GM21723 (cell line): ENCODE data around the gene TBC1D20.
"Not testable (repeated sequence)": the region's sequence is repeated elsewhere in the genome, so short reads cannot be mapped to it uniquely, and the experiment has no call there.

Source experiments
- ATAC-seq: cut with Tn5 transposase; IDR thresholded peaks from one replicate; pipeline ENCODE4 v1.9.1; 2021; ENCODE audit warnings: mild to moderate bottlenecking, moderate library complexity; ENCODE audit not compliant: unreplicated experiment

TBC1D20 gene

DNA sequence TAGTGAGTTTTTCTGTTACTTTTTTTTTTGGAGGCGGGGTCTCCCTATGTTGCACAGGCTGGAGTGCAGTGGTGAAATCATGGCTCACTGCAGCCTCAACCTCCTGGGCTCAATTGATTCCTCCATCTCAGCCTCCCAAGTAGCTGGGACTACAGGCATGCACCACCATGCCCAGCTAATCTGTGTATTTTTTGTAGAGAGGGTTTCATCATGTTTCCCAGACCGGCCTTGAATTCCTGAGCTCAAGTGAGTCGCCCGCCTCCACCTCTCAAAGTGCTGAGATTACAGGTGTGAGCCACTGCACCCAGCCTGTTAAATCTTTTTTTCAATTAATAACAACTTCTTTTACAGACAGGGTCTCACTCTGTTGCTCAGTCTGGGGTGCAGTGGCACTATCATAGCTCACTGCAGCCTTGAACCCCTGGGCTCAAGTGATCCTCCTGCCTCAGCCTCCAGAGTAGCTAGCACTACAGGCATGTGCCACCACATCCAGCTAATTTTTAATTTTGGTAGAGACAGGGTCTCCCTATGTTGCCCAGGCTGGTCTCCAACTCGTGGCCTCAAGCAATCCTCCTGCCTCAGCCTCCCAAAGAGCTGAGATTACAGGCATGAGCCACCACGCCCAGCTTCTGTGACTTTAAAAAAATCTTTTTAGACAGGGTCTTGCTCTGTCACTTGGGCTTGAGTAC, 14.4 kb upstream of the TBC1D20 start:
- not testable (repeated sequence) for ATAC-seq

DNA sequence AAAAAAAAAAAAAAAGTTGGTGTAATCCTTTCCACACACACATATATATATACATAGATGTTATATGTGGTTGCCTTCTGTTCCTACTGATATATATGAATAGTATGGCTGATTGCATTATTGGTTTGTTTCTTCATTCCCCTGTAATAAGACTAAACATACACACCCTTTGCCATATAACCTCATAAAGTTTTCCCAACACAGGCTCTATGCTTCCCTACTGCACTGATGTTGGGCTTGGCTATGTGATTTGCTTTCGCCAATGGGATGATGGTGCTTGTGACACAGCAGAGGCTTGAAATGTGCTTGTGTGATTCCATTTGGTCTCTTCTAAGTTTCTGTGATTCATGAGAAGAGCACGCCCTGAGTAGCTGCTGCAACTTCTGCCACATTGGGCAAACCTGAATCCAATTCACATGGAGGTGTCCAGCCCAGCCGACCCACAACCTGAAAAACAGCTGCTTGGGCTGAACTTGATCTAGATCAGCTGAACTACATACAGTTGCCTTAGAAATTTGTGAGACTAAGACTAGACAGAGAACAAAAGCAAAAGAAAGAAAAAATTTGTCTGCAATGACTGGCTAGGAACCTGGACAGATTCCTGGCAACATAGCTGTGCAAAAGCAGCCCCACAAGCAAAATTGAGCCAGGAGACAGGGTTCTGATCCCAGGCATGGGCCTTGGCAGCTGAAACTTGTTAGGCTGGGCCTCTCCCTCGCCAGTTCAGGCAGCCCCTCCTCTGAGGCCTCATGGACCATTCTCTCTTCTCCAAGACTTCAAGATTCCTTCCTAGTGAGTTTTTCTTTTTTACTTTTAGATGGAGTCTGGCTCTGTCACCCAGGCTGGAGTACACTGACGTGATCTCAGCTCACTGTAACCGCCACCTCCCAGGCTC, 13.4 kb upstream of the TBC1D20 start:
- ATAC-seq: no peak

DNA sequence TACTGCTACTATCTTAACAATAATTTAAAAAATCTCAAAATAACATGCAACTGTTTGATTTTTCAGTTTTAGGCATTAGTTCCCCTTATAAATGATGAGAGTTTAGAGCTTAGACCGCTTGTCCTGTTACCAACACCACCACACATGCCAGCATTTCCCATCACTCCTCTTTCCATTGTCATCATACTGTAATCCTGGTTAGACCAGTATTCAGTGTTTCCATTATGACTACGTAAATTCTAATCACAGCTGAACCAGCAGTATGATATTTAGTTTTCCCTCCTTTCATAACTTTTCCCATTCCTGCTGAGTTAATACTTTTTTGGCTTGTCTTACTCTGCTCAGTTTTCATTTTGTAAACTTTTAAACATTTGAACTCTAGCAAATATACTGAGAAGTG, 12.2 kb upstream of the TBC1D20 start:
- ATAC-seq: no peak

DNA sequence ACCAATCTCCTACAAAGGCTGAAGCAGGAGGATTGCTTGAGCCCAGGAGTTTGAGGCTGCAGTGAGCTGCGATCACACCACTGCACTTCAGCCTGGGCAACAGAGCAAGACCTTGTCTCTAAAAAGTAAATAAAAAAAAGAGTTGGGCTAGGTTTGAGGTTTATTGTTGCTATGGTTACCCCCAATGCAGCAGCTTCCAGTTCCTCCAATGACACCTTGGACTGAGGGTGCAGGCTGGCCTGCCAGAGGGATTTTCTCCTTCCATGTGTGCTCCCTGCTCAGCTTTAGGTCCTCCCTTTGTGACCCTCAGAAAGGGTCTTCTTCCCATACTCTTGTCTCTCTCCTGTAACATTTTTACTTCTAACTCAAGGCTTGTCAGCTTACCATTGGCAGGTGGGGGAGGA, 10.6 kb upstream of the TBC1D20 start:
- ATAC-seq: no peak

DNA sequence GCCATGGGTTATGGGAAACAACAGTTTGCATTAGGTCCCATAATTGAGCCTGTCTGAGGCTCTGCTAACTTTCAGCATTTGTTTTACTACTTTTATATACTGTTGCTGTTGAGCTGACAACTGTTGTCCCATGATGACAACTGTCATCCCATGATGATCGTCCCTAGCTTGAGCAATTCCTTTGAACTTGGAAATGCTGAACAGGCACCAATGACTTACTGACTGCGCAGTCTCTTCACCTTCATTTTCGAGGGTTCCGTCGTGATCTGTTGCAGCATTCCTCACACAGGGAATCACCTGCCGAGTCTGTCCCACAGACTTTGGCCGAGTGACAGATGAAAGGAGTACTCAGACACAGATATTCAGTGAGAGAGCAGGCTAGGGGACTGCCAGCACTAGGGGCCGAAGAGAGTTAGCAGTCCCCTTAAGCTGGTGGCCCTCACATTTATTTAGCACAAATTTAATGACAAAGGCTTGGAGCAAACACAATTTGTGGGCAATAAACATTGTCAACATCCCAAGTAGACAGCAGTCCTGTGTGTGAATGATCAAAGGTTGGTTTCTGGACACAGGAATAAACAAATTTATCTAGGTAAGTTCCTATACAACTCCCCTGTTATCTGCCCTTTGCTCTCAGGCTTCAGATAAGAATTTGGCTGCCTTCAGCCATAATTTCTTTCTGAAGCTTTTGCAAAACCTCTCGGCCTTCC, 10.0 kb upstream of the TBC1D20 start:
- no peak for ATAC-seq

DNA sequence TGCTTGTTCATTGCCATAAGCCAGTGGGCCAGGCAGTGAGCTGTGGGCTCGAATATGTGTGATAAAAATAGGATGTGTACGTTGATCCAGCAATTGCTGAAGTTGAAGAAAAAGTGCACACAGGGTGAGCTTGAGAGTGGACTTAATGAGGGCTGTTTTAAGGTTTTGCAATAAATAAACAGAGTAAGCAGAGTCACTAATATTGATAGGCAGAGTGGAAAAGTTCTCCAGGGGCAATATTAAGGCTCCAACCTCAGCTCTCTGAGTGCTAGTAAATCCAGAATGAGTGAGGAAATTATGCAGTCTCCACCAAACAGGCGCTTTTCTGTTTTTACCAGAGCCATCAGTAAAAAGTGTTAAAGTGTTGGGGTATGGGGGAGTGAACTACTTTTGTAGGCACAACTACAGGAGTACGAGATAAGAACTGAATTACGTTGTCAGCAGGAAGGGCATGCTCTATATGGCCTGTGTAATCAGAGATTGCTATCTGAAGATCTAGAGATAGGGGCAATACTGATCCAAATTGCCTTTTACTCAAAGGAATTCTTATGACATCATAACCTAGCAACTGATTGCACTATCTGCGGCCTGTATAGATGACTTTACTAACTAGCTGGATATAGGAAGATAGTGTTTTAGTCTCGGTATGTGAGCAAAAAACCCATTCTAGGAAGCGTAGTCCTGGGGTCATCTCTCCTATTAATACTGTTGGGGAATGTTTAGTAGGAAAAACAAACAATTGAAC, 7.6 kb upstream of the TBC1D20 start:
- ATAC-seq: no peak

DNA sequence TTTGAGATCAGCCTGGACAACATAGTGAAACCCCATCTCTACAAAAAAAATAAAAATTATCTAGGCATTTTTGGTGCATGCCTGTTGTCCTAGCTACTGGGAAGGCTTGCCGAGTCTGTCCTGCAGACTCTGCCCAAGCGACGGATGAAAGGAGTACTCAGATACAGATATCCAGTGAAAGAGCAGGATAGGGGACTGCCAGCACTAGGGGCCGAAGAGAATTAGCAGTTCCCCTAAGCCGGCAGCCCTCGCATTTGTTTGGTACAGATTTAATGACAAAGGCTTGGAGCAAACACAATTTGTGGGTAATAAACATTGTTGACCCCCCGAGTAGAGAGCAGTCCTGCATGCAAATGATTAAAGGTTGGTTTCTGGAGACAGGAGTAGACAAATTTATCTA, 5.4 kb upstream of the TBC1D20 start:
- no peak for ATAC-seq

DNA sequence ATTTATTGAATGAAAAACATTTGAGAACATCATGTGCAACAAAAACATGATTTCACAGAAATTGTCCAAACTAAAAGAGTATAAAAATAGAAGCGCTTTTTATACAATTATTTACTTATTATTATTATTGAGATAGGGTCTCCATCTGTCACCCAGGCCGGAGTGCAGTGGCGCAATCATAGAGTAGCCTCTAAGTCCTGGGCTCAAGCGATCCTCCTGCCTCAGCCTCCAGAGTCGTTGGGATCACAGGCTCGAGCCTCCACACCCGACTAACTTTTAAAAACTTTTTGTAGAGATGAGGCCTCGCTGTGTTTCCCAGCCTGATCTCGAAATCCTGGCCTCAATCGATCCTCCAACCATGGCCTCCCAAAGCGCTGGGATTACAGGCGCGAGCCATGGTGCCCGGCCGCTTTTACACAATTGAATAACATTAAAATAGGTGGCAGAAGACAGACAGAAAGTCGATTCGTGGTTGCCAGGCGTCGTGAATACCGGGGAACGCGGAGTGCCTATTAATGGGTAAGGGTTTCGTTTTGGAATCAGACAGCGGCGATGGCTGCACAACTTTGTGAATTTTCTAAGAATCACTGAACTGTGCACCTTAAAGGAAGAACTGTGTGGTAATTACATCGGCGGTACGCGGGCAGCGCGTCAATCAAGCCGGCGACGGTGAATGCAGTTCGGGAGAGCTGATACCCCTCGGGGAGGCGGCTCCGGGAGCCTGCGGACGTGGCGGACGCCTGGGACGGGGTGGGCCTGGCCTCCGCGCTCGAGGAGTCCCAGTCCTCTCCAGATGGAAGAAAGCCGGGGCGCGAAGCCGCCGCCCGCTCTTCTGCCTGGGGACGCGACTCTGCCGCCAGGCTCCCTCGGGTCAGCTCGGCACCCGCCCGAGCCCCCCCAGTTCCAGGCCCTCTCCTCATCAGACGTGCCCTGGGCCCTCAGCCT, 807 bp downstream of the TBC1D20 start:
- peak; percentile 40 for ATAC-seq

DNA sequence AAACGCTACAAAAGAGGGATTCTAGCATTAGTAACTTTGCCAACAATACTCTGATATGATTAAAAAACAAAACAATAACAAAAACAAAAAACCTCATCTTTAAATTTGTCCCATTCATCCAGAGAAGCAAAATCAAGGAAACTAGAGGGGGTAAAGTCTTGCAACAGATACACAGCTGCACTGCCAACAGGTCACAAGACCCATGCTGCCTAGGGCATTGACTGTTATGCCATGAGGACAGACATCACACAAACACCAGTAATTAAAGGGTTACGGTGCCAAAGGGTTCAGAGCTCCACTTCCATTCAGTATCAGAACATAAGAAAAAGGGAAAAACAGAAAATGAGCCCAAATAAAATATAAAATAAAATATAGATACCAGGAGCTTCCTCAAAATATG, 1.6 kb downstream of the TBC1D20 start:
- no peak for ATAC-seq

DNA sequence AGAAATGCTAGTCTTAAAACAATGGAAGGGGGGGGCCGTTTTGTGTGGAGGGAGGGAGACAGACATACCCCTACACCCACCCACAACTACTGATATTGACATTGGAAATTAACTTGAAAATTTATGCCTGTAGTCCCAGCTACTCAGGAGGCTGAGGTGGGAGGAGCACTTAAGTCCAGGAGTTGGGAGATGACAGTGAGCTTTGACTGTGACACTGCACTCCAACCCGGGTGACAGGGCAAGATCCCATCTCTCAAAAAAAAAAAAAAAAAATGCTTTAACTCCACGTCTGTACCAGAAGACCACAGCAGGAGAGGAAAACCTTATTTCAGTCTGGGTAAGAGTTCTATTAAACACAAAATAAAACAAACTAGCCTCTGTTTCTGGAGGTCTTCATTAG, 2.2 kb downstream of the TBC1D20 start:
- ATAC-seq: no peak

DNA sequence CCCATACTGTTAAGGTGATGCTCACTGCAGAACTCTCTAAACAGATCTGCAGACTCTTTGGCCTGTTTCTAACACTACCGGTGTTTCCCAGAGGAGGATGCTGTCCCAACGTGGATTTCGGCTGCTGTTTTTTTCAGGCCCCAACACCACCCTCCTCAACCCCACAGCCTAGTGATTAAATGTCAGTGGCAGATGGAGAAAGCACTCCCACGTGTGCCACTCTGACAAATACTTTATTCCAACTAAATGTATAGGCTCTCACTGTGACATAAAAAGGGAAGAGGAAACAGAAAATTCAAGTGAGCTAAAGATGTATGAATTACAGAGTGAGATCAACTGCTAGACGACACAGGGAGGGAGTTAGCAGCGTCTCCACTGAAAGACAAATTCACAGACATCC, 3.6 kb downstream of the TBC1D20 start:
- ATAC-seq: no peak

DNA sequence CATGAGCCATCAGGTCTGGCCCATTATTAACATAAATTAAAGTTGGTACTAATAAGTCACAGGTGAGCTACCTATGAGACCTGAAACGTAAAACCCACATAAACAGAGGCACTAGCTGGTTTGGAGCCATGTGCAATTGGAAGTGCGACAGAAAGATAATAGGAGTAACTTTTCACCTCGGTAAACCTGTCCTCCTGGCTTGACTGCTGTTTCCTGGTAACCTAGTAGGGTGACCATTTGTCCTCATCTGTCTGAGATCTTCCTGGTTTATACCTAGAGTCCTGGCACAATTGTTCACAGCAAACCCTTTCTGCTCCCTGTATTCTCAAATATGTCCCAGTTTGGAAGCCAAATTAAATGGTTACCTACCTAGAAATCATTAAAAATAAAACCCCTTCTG, 7.4 kb downstream of the TBC1D20 start:
- ATAC-seq: no peak

DNA sequence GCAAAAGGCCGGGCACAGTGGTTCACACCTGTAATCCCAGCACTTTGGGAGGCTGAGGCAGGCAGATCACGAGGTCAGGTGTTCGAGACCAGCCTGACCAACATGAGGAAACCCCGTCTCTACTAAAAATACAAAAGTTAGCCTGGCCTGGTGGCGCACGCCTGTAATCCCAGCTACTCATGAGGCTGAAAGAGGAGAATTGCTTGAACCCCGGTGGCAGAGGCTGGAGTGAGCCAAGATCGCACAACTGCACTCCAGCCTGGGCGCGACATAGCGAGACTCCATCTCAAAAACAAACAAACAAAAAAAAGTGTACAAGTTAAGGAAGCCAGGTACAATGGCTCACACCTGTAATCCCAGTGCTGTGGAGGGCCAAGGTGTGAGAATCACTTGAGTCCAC, 10.3 kb downstream of the TBC1D20 start:
- ATAC-seq: not testable (repeated sequence)

DNA sequence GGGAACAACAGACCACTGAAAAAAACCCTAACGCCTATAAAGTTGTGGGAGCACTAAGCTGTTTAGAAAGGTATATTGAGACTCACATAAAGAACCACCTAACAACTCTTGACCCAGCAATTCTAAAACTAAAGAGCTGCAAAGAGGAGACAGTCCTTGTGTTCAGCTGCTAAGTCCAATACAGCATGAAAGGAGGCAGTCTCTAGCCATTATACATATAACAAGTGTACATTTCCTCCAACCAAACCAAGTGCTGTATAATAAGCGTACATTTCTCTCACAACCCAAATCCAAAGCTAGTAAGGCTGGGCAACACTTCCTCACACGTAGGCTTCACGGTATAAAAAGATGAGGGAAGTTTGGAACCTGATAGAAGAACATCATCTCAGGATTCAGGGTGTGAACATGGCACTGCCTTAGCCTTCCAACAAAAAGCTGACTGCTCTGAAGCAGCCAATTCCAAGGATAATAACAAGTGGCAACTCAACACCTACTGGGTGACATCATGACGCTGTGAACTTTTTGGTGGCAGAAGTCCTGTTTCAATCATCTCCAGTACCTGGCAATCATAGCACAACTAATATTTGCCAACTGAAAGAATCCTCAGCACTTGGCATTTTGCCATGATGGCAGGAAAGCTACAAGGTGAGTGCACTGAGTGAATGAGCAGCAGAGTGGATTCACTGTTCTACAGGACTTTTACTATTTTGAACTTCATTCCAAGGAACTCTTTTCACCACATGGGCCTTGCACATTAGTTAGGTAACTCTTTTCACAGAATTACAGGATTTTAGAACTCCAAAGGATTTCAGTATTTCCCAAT, 16.6 kb downstream of the TBC1D20 start:
- ATAC-seq: no peak

DNA sequence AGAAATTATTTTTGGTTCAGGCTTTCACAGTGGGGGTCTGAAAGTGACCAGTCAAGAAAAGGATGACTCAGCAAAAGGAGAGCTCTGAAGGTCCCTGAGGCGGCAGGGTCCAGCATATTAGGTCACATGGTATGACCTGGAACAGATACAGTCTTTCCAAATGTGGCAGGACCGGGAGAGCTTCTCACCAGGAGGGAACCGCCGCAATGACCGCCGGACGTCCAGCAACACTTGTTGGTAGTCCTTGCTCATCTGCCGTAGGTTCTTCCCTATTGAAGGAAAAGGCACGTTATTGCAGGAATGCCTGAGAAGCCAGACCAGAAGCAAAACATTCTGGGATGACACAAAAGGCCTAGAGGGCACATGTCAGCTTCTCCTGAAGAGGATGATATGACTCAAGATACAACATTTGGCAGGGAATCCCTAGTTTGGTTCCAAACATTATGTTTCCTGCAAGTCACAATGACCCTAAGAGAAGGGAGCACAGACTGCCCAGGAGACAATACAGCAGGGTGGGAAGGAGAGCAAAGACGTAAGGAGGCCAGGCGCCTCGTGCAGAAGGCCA, 17.4 kb downstream of the TBC1D20 start:
- ATAC-seq: no peak

DNA sequence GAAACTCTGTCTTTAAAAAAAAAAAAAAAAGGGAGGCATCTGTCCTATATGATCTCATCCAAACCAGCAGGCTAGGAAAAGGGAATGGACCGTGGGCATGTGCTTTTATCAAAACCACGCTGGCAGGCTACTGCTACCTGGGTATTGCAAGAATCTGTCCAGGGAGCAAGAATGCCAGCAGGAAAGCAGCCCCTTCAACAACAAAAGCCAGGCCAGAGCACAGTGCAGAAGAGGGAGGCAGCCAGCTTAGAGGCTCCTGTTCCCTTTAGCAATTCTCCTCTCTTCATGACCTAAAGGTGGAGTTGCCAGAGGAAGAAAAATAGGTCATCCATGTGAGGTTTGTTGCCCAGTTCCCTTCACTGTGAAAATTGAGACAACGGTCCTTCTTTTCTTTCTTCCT, 18.2 kb downstream of the TBC1D20 start:
- no peak for ATAC-seq

DNA sequence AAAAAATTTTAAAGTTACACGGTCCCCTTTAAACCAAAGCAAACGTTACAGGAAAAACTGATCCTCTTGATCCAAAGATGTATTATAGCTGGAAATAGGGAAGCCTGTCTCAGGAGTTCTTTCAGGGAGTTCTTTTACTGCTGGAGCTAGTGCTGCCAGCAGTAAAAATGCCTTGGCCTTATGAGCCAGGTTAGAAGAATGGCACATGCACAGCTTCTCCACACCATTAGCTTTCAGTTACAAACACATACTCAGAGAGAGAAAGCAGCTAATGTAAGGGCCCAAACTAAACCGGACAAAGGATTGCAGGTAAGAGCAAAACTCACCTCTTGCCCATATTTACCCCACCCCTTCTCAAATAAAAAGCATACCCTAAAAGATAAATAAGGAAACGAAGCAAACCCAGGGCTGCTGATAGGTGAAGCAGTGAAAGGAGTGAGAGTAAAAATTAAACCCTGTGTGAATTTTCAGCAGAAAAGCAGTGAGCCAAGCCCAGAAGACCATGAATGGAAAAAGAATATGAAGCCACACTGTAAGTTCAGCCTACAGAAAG, 19.0 kb downstream of the TBC1D20 start:
- no peak for ATAC-seq

DNA sequence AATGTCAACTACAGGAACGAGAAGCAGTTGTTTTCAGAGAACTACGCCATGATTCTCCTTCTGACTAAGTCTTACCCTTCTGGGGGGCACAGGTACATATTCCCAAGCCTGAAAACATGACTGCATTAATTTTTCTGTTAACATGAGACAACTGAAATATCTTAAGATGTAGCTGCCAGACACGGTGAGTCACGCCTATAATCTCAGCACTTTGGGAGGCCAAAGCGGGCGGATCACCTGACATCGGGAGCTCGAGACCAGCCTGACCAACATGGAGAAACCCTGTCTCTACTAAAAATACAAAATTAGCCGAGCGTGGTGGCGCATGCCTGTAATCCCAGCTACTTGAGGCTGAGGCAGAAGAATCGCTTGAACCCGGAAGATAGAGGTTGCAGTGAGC, 21.7 kb downstream of the TBC1D20 start:
- no peak for ATAC-seq
